HG03025 (cell line): ENCODE measurements around the gene KCNQ4.

Experiments
- ATAC-seq: cut with Tn5 transposase; IDR thresholded peaks from one replicate; pipeline ENCODE4 v1.9.1; 2021; ENCODE audit warnings: mild to moderate bottlenecking, moderate library complexity; ENCODE audit not compliant: unreplicated experiment, low FRiP score

The KCNQ4 gene

GRCh38 chr1:40856116-40856515, 72.5 kb downstream of the KCNQ4 start:
- no peak for ATAC-seq

GRCh38 chr1:40856656-40857302, 73.2 kb downstream of the KCNQ4 start:
- ATAC-seq, result no peak

GRCh38 chr1:40857737-40858136, 74.2 kb downstream of the KCNQ4 start:
- ATAC-seq, result no peak

GRCh38 chr1:40858856-40859416, 75.3 kb downstream of the KCNQ4 start:
- no peak for ATAC-seq

- no peak for ATAC-seq
These were observed 77.2 kb downstream of the KCNQ4 start for GRCh38 chr1:40860706-40861223.

- no peak for ATAC-seq
These were observed 77.8 kb downstream of the KCNQ4 start for GRCh38 chr1:40861224-40862003.

- peak; percentile 73 for ATAC-seq
These were observed 78.6 kb downstream of the KCNQ4 start, which contains the start of gene CITED4 for GRCh38 chr1:40862008-40862863. Gene CITED4 (minus strand): TSS chr1:40862363. CDS start chr1:40862127, 236 bp downstream.

- ATAC-seq, result no peak
These were observed 84.6 kb downstream of the KCNQ4 start for GRCh38 chr1:40868051-40868723.

GRCh38 chr1:40870135-40870728, 86.6 kb downstream of the KCNQ4 start:
- no peak for ATAC-seq

GRCh38 chr1:40872276-40872675, 88.7 kb downstream of the KCNQ4 start:
- no peak for ATAC-seq

GRCh38 chr1:40873863-40874472, 90.4 kb downstream of the KCNQ4 start:
- no peak for ATAC-seq

GRCh38 chr1:40876436-40876761, 92.8 kb downstream of the KCNQ4 start:
- ATAC-seq, result no peak

- ATAC-seq, result no peak
These were observed 93.3 kb downstream of the KCNQ4 start for GRCh38 chr1:40876891-40877290.

- ATAC-seq, result no peak
These were observed 94.1 kb downstream of the KCNQ4 start for GRCh38 chr1:40877698-40878097.

GRCh38 chr1:40878906-40879305, 95.3 kb downstream of the KCNQ4 start:
- no peak for ATAC-seq

- ATAC-seq, result no peak
These were observed 96.0 kb downstream of the KCNQ4 start for GRCh38 chr1:40879482-40880175.

GRCh38 chr1:40880813-40881549, 97.4 kb downstream of the KCNQ4 start:
- no peak for ATAC-seq
